ENCODE results near the gene ARL8A.
A peak's percentile ranks its signal among the peaks of the same experiment; 100 is the strongest.
"Not testable (repeated sequence)": the region's sequence is repeated elsewhere in the genome, so short reads cannot be mapped to it uniquely, and the experiment has no call there.

ARL8A gene

DNA sequence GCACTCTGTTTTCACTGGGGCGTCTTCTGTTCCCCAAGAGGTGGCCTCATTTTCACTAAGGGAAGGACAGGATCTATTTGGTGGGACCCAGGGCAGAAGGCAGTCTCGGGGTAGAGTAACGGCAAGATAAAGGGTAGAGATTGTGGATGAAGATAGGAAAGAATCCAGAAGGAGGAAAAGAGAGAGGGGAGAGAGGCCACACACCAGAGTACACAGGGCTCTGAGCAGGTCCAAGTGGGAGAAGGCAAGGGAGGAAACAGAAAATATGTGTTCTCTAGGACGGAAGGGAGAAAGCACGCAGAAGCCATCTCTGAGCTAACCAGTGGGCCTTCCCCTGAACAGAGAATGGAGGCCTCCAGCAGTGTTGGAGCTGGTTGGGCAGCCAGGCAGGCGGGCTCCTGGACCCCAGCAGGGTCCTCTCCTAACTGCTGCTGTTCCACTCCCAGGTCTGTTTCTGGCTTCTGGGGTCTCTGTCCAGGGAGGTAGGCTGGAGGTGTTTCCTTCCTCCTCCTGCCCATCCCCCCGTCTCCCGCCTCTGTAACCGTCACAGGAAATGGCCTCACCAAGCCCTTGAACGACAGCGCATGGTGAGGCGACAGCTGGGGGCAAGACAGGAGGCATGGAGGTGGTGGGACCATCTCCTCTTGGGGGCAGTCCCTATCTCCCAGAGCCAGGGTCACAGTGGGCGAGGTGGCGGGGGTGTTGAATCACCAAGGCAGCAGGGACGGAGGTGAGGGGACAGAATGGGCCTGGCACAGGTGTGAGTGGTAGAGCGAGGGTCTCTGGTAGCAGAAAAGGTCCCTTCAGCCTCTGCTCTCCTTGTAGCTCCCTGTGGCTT, 15.2 kb upstream of the ARL8A start:
- no peak for DNase-seq

DNA sequence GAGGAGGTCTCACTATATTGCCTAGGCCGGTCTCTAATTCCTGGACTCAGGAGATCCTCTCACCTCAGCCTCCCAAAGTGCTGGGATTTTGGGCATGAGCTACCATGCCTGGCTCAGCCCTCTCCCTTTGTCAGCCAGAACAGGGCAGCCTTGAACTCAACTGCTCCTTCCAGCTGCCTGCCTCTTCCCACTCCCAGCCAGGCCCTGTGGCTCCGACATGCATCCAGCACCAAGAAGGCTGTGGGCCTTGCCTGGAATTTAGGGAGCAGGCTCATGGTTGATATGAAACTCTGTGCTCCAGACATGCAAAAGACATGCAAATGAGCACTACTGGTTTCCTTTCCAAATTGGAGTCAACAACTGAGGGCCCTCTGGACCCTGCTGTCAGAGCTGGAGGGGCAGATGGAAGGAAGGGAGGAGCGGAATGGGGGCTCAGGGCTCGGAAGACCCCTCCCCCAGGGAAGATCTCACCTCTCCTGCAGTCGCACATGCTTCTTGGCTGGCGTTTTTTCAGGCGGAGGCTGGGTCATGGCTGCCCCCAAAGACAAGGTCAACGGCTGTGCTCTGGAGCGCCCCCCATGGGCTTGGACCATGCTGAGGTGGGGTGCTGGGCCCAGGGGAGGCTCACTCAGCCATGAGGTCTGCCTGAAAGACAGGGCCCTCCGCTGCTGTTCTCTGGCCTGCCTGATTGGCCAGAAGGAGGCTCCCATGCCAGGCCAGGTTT, 14.4 kb upstream of the ARL8A start:
- DNase-seq: no peak

DNA sequence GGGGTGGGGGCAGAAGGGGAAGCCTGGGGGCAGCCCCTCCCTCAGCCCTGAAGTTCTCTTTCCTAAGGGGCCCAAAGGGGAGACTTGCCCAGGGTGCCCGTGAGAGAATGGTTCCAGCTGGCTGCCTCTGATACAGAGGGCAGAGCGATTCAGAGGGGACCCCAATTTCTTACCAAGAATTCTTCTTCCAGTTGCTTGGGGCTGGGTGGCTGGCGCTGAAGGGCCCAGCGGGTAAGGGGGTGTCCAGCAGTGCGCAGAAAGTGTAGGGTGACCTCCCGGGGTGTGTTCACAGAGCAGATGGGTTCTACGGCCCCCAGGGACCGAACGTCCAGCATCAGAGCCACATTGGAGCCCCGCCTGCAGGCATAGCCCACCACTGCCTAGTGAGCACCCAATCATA, 13.4 kb upstream of the ARL8A start:
- no peak for DNase-seq

DNA sequence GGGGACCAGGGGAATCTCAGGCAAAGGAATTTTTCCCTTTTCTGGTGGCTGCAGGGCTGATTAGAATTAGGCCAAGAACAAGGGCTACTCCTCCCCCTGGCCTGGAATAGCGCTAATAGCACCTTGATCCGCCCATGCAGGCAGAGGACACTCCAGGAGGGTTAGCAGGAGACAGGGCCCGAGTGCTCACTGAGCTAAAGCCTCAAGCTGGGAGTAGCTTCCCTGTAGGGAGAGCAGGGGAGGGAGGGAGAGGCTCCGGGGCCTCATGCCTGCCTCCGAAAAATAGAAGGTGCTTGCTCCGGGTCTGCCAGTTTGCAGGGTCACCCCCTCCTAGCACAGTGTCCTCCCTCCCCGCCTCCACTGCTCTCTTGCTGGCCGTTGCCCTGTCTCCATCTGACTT, 12.1 kb upstream of the ARL8A start:
- DNase-seq: no peak

DNA sequence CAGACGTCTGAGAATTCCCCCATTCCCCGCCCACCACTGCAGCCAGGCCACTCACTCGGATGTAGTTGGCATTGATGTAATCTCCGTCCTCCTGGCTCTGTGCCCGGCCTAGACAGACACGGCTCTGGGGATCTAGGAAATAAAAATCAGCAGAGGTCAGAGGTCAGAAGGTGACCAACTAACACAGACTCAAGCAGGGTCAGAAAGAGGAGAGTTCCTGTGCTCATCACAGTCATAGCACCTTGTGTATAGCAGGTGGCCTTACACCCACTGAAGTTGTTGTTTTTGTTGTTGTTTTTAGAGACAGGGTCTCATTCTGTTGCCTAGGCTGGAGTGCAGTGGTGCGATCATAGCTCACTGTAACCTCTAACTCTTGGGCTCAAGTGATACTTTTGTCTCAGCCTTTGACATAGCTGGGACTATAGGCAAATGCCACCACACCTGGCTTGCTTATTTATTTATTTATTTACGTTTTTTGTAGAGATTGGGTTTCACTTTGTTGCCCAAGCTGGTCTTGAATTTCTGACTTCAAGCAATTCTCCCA, 11.0 kb upstream of the ARL8A start:
- DNase-seq: peak in 3 of 56 donors; percentile 9 to 68 (median 22)

DNA sequence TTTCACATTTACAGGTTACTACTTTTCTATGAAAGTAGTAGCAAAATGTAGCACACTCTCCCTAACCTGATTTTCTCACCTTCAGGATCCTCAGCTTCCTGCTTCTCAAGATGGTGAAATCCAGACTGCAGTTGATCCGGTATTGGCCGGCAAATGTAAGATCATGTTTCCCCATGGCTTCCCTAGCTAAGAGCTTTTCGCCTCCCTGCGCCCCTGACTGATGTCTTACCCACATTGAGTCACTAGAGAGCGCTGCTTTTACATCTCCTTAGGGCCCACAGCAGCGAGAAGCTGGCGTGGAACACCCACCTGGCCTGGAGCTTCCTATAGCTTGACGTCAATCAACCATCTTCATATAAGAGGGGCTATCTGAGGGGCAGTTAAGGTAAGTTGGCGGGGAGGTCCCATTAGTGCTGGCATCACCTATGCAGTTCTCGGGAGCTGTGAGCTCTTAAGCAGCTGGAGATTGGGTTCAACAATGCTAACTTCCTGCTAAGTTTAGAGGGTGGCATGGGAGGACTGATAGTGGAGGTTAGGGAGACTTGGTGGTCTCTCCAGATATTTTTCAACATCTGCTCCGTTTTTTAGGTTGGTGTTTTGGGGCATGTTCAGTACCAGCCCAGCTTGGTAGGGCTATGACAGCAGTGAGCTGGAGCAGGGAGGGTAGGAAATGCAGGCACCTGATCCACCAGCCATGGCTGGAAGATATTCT, 10.4 kb upstream of the ARL8A start:
- peak in 19 of 56 donors; percentile 7 to 44 (median 24) for DNase-seq

DNA sequence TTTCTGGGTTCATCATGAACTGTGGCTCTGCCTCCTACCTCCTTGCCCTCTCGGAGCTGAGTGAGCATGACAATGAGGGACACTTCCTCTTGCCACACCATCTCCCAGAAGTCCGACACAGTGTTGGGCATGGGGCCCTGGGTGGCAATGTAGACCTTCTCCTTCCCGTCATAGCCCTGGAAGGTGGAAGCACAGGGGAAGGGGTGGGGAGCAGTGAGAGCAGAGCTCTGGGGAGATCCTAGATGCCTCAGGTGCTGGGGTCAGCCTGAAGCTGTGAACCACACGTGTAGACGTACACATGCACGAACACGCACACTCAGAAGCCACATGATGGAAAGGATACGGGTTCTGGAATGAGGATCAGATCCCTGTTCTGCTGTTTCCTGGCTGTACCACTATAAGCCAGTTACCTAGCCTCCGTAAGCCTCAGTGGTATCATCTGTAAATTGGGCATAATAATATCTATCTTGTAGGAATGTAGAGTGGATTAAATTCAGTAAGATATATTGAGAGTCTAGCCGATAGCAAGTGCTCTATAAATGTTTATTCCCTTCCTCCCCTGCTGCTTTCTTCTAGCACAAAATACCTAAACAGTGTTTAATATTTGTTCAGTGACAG, 9.7 kb upstream of the ARL8A start:
- DNase-seq: no peak

DNA sequence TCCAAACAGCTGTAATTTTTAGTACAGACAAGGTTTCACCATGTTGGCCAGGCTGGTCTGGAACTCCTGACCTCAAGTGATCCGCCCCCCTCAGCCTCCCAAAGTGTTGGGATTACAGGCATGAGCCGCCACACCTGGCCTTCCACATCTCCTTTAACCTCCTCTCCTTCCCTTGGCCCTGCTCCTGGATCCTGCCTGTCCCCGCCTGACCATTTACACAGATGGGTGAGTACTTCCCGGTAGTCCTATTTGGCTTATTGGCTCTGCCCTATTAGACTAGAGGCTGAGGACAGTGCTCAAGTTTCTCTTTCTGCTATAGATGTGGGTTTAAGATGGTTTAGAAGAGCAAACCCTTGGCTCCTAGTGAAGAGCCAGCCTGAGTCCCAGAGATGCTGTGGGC, 8.7 kb upstream of the ARL8A start:
- no peak for DNase-seq

DNA sequence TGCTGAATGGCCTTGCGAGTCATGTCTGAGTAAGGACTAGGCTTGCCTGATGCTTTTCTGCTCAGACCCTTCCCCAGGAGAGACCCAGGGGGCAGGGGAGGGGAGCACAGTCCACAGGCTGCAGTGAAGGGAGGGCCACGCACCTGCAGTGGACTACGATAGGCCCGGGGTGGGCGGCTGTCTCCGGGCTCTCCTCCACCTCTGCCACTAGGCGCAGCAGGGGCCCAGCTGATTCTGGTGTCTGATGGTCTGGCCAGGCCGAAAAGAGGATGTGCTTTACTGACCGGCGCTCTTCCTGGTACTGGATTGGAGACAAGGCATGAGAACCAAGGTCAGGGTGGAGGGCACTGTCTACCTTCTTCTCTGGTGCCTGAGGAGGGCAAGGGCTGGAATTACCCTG, 7.9 kb upstream of the ARL8A start:
- DNase-seq: no peak

DNA sequence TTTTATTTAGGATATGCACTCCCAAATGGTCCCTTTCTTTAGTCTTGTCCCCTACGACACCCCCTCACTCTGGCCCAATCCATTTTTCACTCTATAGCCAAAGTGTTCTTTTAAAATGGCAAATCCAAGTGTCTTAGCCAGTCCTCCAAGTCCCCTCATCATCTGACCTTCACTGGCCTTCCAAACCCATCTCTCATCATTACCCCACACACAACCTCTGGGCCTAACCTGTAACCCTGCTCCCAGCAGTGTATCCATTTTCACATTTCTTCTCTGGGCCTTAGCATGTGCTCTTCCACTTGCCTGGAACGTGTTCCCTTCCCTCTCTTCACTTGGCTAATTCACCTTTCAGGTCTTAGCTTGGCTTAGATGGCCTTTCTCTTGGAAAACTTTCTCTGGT, 6.5 kb upstream of the ARL8A start:
- DNase-seq: no peak

DNA sequence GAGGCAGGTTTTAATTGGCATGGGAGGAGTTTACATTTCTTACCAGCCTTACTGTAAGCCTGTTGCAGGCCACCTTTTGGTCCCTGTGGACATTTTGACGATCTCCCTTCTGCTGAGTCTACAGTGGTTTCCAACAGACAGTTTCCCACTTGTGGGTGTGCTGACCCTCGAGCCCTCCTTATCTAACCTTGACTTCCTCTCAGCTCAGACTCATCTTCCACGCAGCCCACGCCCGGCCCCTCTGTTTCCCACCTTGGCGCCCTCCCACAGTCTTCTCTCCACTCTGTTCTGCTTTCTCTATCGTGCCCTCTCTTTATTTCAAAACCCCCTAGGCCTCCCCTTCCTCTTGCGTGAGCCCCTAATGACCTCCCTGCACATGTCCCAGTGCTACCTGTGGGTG, 6.1 kb upstream of the ARL8A start:
- no peak for DNase-seq

DNA sequence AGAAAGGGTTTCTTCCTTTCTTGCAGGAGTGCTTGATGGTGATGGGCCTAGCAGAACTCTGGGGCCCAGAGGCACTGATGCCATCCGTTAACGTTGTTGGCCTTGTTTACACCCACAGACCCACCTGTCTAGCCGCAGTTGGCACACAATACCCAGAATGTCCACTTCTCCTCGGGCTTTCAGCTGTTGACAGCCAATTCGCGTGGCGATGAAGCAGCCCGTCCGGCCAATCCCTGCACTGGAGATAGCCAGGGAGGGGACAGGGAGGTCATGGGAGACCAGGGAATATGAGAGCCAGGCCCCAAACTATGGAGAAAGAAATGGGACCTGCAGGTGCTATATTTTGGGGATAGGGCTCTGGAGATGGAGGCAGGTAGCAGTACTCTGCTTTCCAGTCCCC, 5.7 kb upstream of the ARL8A start:
- DNase-seq: no peak

DNA sequence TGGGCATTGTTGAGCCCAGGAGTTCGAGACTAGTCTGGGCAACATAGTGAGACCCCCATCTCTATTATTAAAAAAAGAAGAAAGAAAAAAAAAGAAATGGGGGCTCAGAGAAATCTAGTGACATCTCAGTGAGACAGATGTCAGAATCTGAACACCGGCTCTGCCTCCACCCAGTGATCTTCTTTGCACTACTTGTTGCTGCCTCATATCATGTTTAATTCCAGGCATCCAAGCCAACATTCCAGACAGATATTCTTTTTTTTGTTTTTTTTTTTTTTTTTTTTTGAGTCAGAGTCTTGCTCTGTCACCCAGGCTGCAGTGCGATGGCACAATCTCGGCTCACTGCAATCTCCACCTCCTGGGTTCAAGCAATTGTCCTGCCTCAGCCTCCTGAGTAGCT, 5.0 kb upstream of the ARL8A start:
- DNase-seq: no peak

DNA sequence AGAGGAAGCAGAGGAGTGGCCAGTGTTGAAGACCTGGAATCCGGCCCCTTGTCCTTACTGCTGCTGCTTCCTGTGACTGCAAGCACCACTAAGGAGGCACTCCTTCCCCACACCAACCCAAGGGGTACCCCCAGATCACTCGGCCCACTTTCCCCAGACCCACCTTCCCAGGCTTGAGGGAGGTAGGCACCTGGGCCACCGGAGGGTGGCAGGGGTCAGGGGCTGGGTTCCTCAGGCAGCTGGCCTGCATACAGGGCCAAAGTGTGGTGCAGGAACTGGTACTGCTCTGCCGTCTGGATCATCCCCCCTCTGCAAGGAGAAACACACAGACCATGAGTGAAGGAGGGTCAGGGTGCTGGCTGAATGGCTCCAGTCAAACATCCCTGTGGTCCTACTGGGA, 3.9 kb upstream of the ARL8A start:
- no peak for DNase-seq

DNA sequence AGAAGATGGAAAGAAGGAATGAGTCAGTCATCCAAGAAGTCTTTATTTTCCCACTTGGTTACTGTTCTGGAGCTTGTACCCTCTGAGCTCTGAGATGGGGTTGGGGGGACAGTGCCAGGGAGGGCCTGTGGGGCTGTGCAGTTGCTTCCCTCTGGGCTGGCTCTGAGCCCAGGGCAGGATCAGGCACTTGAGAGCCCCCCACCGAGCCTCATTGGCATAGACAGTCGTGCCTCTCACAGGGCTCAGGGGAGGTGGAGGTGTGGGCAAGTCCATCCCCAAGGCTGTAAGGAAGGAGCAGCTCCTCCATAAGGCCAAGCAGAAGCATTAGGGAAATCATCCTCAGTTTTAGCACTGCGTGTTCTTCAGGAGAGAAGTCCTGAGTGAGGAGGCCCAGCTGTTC, 2.5 kb upstream of the ARL8A start:
- no peak for DNase-seq

DNA sequence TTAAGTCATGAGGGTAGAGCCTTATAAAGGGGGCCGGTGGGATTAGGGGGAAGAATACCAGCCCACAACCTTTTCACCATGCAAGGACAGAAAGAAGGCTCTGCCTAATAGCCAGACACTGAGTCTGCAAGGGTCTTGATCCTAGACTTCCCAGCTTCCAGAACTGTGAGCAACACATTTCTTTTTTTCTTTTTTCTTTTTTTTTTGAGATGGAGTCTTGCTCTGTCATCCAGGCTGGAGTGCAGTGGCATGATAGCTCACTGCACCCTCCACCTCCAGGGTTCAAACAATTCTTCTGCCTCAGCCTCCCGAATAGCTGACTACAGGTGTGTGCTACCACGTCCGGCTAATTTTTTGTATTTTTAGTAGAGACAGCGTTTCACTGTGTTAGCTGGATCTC, 1.7 kb upstream of the ARL8A start:
- no peak for DNase-seq

DNA sequence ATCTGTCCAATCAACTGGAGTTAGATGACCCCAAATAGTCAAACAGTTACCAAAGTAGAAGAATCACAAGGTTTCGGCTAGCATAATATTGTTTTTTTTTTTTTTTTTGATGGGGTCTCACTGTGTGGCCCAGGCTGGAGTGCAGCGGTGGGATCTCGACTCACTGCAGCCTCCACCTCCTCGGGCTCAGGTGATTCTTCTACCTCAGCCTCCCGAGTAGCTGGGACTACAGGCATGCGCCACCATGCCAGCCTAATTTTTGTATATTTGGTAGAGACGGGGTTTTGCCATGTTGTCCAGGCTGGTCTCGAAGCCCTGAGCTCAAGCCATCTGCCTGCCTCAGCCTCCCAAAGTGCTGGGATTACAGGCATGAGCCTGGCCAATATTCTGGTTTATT, 1.2 kb upstream of the ARL8A start:
- not testable (repeated sequence) for DNase-seq

DNA sequence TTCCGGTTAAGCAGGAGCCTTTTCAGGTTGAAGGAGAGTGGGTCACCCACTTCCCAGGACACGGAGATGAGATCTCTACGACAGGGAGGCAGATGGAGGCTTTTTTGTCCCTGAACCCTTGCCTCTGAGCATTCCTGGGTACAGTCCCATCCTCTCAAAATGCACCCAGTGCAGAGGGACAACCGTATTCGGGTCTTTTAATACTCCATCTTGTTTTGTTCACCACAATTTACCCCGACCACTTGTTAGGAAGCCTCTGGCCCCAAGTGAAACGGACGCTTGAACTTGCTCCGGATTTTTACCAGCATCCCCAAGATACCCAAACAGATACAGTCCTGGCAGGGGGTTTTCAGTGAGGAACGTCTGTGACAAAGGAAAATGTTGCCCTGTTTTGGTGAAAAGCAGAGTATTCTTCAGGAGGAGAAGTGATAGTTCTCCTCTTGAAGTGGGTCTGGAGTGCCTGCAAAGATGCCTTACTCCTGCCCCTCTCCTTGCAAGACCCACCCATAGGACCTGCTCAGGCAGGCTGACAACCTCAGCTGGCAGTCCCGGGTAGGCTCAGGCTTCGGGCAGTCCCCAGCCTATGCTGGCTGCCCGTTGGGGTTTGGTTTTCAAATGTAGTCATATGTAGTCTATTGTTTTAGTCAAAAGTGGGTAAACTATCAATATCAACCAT, 669 bp upstream of the ARL8A start:
- peak in 1 of 56 donors; percentile 50 for DNase-seq

DNA sequence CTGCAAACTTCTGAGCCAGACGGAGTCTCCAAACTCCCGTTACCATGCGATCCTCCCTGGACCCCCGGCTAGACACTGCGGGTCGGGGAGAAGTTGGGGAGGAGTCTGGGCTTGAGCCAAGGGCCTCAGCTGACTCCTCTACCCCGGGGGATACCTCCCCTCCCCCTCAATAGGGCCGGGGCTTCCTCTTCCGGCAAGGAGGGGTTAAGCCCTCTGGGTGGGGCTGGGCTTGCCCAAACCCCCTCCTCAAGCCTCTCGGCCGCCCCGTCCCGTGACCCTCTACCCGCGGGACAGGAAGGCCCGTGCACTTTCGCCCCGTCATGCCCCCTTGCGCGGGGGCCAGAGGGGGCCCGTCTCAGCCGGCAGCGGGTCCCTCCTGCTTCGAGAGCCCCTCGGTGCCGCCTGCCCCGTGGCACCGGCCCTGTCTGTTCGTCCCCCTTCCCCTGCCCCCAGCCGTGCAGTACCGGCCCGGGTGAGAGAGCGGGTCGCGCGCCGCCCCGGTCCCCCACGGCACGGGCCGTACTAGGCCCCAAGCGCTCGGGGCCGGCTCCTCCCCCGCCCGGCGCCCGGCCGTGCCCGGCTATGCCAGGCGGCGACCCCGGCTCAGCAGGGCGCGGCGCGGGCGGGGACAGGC, 652 bp downstream of the ARL8A start:
- peak in 6 of 56 donors; percentile 13 to 61 (median 46) for DNase-seq

DNA sequence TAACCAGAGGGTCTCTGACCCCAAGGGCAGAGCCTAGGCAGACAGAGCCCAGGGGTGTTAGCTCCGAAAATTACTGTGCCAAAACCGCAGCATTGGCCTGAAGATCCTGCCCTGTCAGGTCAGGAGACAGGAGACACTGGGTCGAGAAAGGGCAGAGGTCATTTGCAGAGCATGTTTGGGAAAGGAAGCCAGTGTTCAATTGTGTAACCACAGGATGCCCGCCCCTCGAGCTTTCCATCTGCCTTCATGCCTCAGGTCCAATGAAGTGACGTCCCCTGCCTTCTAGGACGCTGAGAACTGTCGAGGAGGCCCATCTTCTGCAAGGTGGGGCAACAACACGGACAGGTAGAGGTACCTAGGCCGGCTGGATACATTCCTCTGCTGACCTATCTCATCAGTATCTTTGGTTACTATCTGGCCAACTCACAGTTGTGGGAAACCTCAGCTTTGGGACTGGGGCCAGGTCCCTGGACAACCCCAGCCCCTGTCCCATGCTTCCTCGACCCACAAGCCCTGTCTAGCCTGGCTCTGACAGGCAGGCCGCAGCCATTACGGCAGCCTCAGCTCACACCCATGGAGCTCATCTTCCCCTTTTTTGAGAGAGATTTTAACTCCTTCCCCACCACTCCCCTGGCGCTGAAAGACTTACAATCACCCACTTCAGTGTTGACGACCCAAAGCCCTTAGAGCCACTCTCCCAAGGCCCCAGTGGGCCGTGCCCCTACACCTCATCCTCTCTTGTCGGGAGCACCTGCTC, 1.3 kb downstream of the ARL8A start:
- DNase-seq: peak in 10 of 56 donors; percentile 21 to 55 (median 30)

Data from amygdala (tissue), 56 donors.